Activated CD4-positive, alpha-beta memory T cell treated with anti-CD3 and anti-CD28 coated beads, Interleukin-2, amount 10 ng/mL, durations not matched to agents 7 days and 5 days (primary cell): ENCODE results near the gene TMED5. TPM values are rescaled to one million over a fixed set of nuclear protein-coding genes. Genes with fewer than 3 reads are reported as not detected.
"Not testable (repeated sequence)": the region's sequence is repeated elsewhere in the genome, so short reads cannot be mapped to it uniquely, and the experiment has no call there.

Experiments
- CTCF ChIA-PET: fragments of 350-600 bp; sonication (Branson Sonifier 250); formaldehyde crosslinking; loops from one replicate; lab custom pipeline; 2021; ENCODE audit warnings: antibody characterized with exemption, inconsistent platforms; lab: Charles Lee
- POLR2A ChIA-PET: fragments of 350-600 bp; sonication (Branson Sonifier 250); formaldehyde crosslinking; loops from one replicate; lab custom pipeline; 2021; ENCODE audit warnings: antibody characterized with exemption; lab: Charles Lee
- DNase-seq: peaks from one replicate; pipeline ENCODE4 v3.0.0-alpha.2; 2020
- H3K27ac Mint-ChIP-seq: one replicate; pipeline ENCODE4 v1.8.0; 2021; ENCODE audit warnings: mild to moderate bottlenecking, mixed read lengths
- H3K27me3 Mint-ChIP-seq: one replicate; pipeline ENCODE4 v1.8.0; 2021; ENCODE audit warnings: mixed read lengths
- H3K36me3 Mint-ChIP-seq: one replicate; pipeline ENCODE4 v1.8.0; 2021; ENCODE audit warnings: low read depth, mixed read lengths
- H3K4me1 Mint-ChIP-seq: one replicate; pipeline ENCODE4 v1.8.0; 2021; ENCODE audit warnings: mixed read lengths
- H3K4me3 Mint-ChIP-seq: one replicate; pipeline ENCODE4 v1.8.0; 2021; ENCODE audit warnings: mild to moderate bottlenecking, mixed read lengths
- H3K9me3 Mint-ChIP-seq: one replicate; pipeline ENCODE4 v1.8.0; 2021; ENCODE audit warnings: mixed read lengths
- total RNA-seq, 2 experiments: library from RNA; stranded (reverse); gene quantifications; one replicate each; pipeline ENCODE4 v1.2.3, GENCODE V29; 2021

TMED5 gene
- total RNA-seq, 2 experiments from 2014 or later = 67.4 to 70.8 TPM

- DNase-seq, H3K27ac Mint-ChIP-seq, H3K27me3 Mint-ChIP-seq, POLR2A ChIA-PET, H3K4me3 Mint-ChIP-seq: not testable (repeated sequence)
- Mint-ChIP-seq H3K4me1 (peaks cover 18% of the 10 kb centered on the region), H3K9me3 (peaks cover 20% of the 10 kb centered on the region), H3K36me3 (peaks cover 68% of the 10 kb centered on the region)
- CTCF ChIA-PET = interaction anchor here (0.6 kb wide), 1 partner anchor 301 kb away, joined by 6 read pairs; no protein-coding TSS in a partner anchor
These were observed 14.3 kb downstream of the TMED5 start for GRCh38 chr1:93165895-93166294.

- Mint-ChIP-seq H3K9me3 (peaks cover 20% of the 10 kb centered on the region), H3K27ac (no peak overlapping the region), H3K4me1 (peaks cover 14% of the 10 kb centered on the region), H3K4me3 (no peak overlapping the region), H3K27me3 (no peaks in the 10 kb centered on the region), H3K36me3 (peaks cover 67% of the 10 kb centered on the region)
- CTCF ChIA-PET = interaction anchor here (0.6 kb wide), 1 partner anchor 68 kb away, joined by 3 read pairs; no protein-coding TSS in a partner anchor
- POLR2A ChIA-PET = interaction anchor here (0.9 to 1.5 kb wide), 3 partner anchors 8 to 86 kb away, joined by 3 to 4 read pairs (median 3); partner anchors contain the start of gene MTF2
- no peak for DNase-seq
These were observed 15.4 kb downstream of the TMED5 start for GRCh38 chr1:93164816-93165215.

GRCh38 chr1:93163314-93163713, 16.9 kb downstream of the TMED5 start:
- H3K9me3 Mint-ChIP-seq = peaks cover 16% of the 10 kb centered on the region
- H3K4me3 Mint-ChIP-seq, DNase-seq, H3K27me3 Mint-ChIP-seq, POLR2A ChIA-PET, H3K27ac Mint-ChIP-seq, CTCF ChIA-PET, H3K4me1 Mint-ChIP-seq: not testable (repeated sequence)
- peaks cover 68% of the 10 kb centered on the region for H3K36me3 Mint-ChIP-seq

- H3K36me3 Mint-ChIP-seq = peaks cover 52% of the 10 kb centered on the region
- DNase-seq = no peak
- H3K27ac Mint-ChIP-seq = no peak overlapping the region
- no peaks in the 10 kb centered on the region for H3K27me3 Mint-ChIP-seq
- POLR2A ChIA-PET = interaction anchor here (0.7 to 1.2 kb wide), 2 partner anchors 9 to 11 kb away, joined by 3 to 5 read pairs; no protein-coding TSS in a partner anchor
- CTCF ChIA-PET = no interaction called here
- no peak overlapping the region for H3K4me3 Mint-ChIP-seq
- no peaks in the 10 kb centered on the region for H3K9me3 Mint-ChIP-seq
- peaks cover 14% of the 10 kb centered on the region for H3K4me1 Mint-ChIP-seq
These were observed 20.9 kb downstream of the TMED5 start for GRCh38 chr1:93159337-93159736.

- Mint-ChIP-seq H3K9me3 (no peaks in the 10 kb centered on the region), H3K4me1 (peaks cover 17% of the 10 kb centered on the region), H3K27ac (peak overlapping the region; percentile 48), H3K4me3 (no peak overlapping the region), H3K36me3 (peaks cover 47% of the 10 kb centered on the region), H3K27me3 (no peaks in the 10 kb centered on the region)
- DNase-seq = no peak
- ChIA-PET POLR2A (interaction anchor here (0.6 to 2.5 kb wide), 8 partner anchors 9 to 76 kb away, joined by 3 to 8 read pairs (median 3); partner anchors contain the start of genes MTF2 and TMED5), CTCF (interaction anchor here (0.7 to 1.2 kb wide), 4 partner anchors 11 to 113 kb away, joined by 3 to 6 read pairs (median 4); partner anchors contain the start of gene MTF2)
These were observed 24.9 kb downstream of the TMED5 start for GRCh38 chr1:93155335-93155734.

- H3K4me3 Mint-ChIP-seq = no peak overlapping the region
- no peaks in the 10 kb centered on the region for H3K9me3 Mint-ChIP-seq
- POLR2A ChIA-PET = interaction anchor here (1.0 to 2.5 kb wide), 7 partner anchors 9 to 75 kb away, joined by 3 to 8 read pairs (median 3); partner anchors contain the start of gene TMED5
- no peaks in the 10 kb centered on the region for H3K27me3 Mint-ChIP-seq
- CTCF ChIA-PET = interaction anchor here (0.7 to 1.2 kb wide), 3 partner anchors 11 to 112 kb away, joined by 3 to 6 read pairs (median 4); no protein-coding TSS in a partner anchor
- H3K27ac Mint-ChIP-seq = no peak overlapping the region
- no peak for DNase-seq
- peaks cover 49% of the 10 kb centered on the region for H3K36me3 Mint-ChIP-seq
- H3K4me1 Mint-ChIP-seq = peaks cover 17% of the 10 kb centered on the region
These were observed 25.3 kb downstream of the TMED5 start for GRCh38 chr1:93154898-93155297.

- no peaks in the 10 kb centered on the region for H3K9me3 Mint-ChIP-seq
- H3K4me1 Mint-ChIP-seq = peaks cover 17% of the 10 kb centered on the region
- DNase-seq = no peak
- H3K27me3 Mint-ChIP-seq = no peaks in the 10 kb centered on the region
- POLR2A ChIA-PET = interaction anchor here (1.6 kb wide), 1 partner anchor 74 kb away, joined by 8 read pairs; the partner anchor contains the start of gene MTF2
- no peak overlapping the region for H3K27ac Mint-ChIP-seq
- no peak overlapping the region for H3K4me3 Mint-ChIP-seq
- CTCF ChIA-PET = no interaction called here
- peaks cover 52% of the 10 kb centered on the region for H3K36me3 Mint-ChIP-seq
These were observed 27.4 kb downstream of the TMED5 start for GRCh38 chr1:93152835-93153234.

GRCh38 chr1:93151474-93151873, 28.7 kb downstream of the TMED5 start:
- H3K9me3 Mint-ChIP-seq = no peaks in the 10 kb centered on the region
- no peak overlapping the region for H3K4me3 Mint-ChIP-seq
- ChIA-PET CTCF (no interaction called here), POLR2A (no interaction called here)
- H3K27ac Mint-ChIP-seq = no peak overlapping the region
- peaks cover 61% of the 10 kb centered on the region for H3K36me3 Mint-ChIP-seq
- no peak for DNase-seq
- no peaks in the 10 kb centered on the region for H3K27me3 Mint-ChIP-seq
- H3K4me1 Mint-ChIP-seq = peaks cover 17% of the 10 kb centered on the region

- Mint-ChIP-seq H3K36me3 (peaks cover 60% of the 10 kb centered on the region), H3K27ac (no peak overlapping the region), H3K4me1 (peaks cover 13% of the 10 kb centered on the region), H3K9me3 (no peaks in the 10 kb centered on the region), H3K27me3 (no peaks in the 10 kb centered on the region), H3K4me3 (no peak overlapping the region)
- DNase-seq = no peak
- CTCF ChIA-PET = no interaction called here
- POLR2A ChIA-PET = interaction anchor here (1.3 kb wide), 1 partner anchor 71 kb away, joined by 4 read pairs; no protein-coding TSS in a partner anchor
These were observed 29.5 kb downstream of the TMED5 start for GRCh38 chr1:93150729-93151128.

GRCh38 chr1:93148001-93148400, 32.2 kb downstream of the TMED5 start:
- ChIA-PET POLR2A (no interaction called here), CTCF (no interaction called here)

GRCh38 chr1:93143769-93144168, 36.4 kb downstream of the TMED5 start:
- no peak overlapping the region for H3K4me3 Mint-ChIP-seq
- ChIA-PET POLR2A (interaction anchor here (0.7 to 1.6 kb wide), 2 partner anchors 65 to 522 kb away, joined by 5 to 8 read pairs; partner anchors contain the start of gene MTF2), CTCF (interaction anchor here (0.9 kb wide), 1 partner anchor 11 kb away, joined by 4 read pairs; no protein-coding TSS in a partner anchor)
- no peaks in the 10 kb centered on the region for H3K27me3 Mint-ChIP-seq
- H3K4me1 Mint-ChIP-seq = peaks cover 3% of the 10 kb centered on the region
- H3K27ac Mint-ChIP-seq = no peak overlapping the region
- H3K36me3 Mint-ChIP-seq = peaks cover 40% of the 10 kb centered on the region
- DNase-seq = no peak
- no peaks in the 10 kb centered on the region for H3K9me3 Mint-ChIP-seq

More at GRCh38 chr1:93148001-93148400, 32.2 kb downstream of the TMED5 start:
- Mint-ChIP-seq H3K4me3 (no peak overlapping the region), H3K9me3 (no peaks in the 10 kb centered on the region), H3K27ac (no peak overlapping the region), H3K36me3 (peaks cover 53% of the 10 kb centered on the region), H3K27me3 (no peaks in the 10 kb centered on the region), H3K4me1 (peaks cover 3% of the 10 kb centered on the region)
- no peak for DNase-seq

GRCh38 chr1:93143136-93143535, 37.1 kb downstream of the TMED5 start:
- no peak overlapping the region for H3K27ac Mint-ChIP-seq
- no peaks in the 10 kb centered on the region for H3K27me3 Mint-ChIP-seq
- no peak for DNase-seq
- ChIA-PET POLR2A (interaction anchor here (1.6 kb wide), 1 partner anchor 64 kb away, joined by 8 read pairs; the partner anchor contains the start of gene MTF2), CTCF (no interaction called here)
- H3K36me3 Mint-ChIP-seq = peaks cover 37% of the 10 kb centered on the region
- no peaks in the 10 kb centered on the region for H3K9me3 Mint-ChIP-seq
- H3K4me1 Mint-ChIP-seq = peaks cover 3% of the 10 kb centered on the region
- no peak overlapping the region for H3K4me3 Mint-ChIP-seq

DNA sequence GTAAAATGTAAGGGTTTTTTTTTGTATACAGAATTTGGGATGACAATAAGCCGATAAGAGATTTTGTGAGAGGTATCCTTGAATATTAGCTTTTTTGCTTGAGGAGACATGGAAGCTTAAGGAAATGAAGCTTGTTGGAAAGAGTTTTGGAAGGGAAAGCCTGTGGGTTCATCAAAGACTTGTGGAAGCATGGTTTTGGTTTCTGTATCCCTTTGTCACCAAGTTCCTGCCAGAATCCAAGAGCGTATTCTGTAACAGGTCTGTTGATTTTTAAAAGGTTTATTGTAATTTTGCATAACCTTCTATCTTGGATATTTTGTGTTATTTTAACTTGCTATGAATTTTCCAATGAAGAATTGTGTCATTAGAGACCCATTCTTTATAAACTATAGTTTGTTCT, 38.1 kb downstream of the TMED5 start:
- Mint-ChIP-seq H3K4me1 (peaks cover 3% of the 10 kb centered on the region), H3K27ac (no peak overlapping the region), H3K36me3 (peaks cover 32% of the 10 kb centered on the region), H3K27me3 (no peaks in the 10 kb centered on the region), H3K4me3 (no peak overlapping the region), H3K9me3 (no peaks in the 10 kb centered on the region)
- POLR2A ChIA-PET = no interaction called here
- CTCF ChIA-PET = no interaction called here
- DNase-seq = no peak
